ENCODE data around the gene SNX8. TPM values are rescaled to one million over a fixed set of nuclear protein-coding genes. Genes with fewer than 3 reads are reported as not detected.
A peak's percentile ranks its signal among the peaks of the same experiment; 100 is the strongest.

SNX8 gene
- total and polyA plus RNA-seq, 4 donors = 24.6 to 54.6 (median 45.8) TPM

DNA sequence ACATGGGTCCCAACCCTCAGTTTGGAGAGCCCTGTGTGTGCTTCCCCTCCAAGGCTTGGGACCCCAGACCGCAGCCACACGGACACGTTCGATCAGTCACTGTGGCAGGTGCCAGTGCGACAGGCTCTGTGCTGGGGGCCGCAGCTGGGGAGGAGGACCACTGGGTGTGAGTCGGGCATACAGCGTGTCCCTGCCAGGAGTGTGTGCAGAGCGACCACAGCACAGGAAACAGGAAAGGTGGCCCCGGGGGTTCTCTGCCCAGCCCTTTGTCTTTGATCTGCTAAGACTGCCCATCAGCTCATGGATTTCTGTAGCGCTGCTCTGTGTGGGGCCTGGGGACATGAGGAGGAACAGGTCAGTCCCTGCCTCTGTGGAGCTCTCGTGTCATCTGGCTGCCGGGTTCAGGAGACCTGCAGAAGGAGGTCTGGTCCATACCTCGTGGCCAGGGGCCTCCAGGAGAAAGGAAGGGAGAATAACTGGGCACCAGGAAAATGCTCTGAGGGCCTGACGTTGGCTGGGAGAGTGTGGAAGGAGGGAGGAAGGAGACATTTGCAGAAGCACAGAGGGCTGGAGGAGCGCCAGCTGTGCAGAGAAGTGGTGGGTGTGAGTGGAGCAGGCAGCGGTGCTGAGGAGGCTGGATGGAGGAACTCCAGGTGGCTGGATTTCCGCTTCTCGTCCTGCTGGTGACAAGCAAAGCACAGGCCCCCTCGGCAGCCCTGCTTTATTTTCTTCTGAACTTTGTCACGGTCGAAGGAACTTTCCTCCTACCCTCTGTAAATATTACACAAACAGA lies 68.2 kb downstream of the SNX8 start:
- H3K9me3 ChIP-seq (ENCODE audit: control insufficient read depth in 4 of 4, insufficient read depth in 3 of 4, low read length in 3 of 4) = no peaks in the 10 kb centered on the region
- peaks cover 0 to 18% (median 0%) of the 10 kb centered on the region in 5 donors for H3K4me1 ChIP-seq (ENCODE audit: control insufficient read depth in 5 of 5, insufficient read depth in 5 of 5, low read length in 5 of 5)
- TF ChIP-seq, protein P1, sequence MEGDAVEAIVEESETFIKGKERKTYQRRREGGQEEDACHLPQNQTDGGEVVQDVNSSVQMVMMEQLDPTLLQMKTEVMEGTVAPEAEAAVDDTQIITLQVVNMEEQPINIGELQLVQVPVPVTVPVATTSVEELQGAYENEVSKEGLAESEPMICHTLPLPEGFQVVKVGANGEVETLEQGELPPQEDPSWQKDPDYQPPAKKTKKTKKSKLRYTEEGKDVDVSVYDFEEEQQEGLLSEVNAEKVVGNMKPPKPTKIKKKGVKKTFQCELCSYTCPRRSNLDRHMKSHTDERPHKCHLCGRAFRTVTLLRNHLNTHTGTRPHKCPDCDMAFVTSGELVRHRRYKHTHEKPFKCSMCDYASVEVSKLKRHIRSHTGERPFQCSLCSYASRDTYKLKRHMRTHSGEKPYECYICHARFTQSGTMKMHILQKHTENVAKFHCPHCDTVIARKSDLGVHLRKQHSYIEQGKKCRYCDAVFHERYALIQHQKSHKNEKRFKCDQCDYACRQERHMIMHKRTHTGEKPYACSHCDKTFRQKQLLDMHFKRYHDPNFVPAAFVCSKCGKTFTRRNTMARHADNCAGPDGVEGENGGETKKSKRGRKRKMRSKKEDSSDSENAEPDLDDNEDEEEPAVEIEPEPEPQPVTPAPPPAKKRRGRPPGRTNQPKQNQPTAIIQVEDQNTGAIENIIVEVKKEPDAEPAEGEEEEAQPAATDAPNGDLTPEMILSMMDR (IDR thresholded peaks at IDR 0.05; ENCODE audit: control extremely low read depth, extremely low read depth) = no peak
- H3K9ac ChIP-seq (ENCODE audit: insufficient read depth in 1 of 2, low read length in 2 of 2) = no peak overlapping the region
- peak in 2 of 3 donors; percentile 40 to 60 for DNase-seq
- WGBS, 2 donors = 22 to 47% methylated on average over 22 of the region's 22 CpGs
- no peak overlapping the region for H3K27ac ChIP-seq (ENCODE audit: low read depth in 1 of 2, low read length in 1 of 2)
- no peak for ATAC-seq (ENCODE audit: insufficient read depth, low FRiP score)
- H3K27me3 ChIP-seq (ENCODE audit: control insufficient read depth in 3 of 3, insufficient read depth in 3 of 3, low read length in 2 of 3) = no peaks in the 10 kb centered on the region
- H3K4me3 ChIP-seq = no peak overlapping the region
- H3K36me3 ChIP-seq (ENCODE audit: control insufficient read depth in 4 of 4, insufficient read depth in 4 of 4, low read length in 4 of 4) = peaks cover 0 to 5% (median 0%) of the 10 kb centered on the region in 4 donors

- TF ChIP-seq, protein P1 (IDR thresholded peaks at IDR 0.05; ENCODE audit: control extremely low read depth, extremely low read depth) = no peak
- Histone ChIP-seq H3K36me3 (ENCODE audit: control insufficient read depth in 4 of 4, insufficient read depth in 4 of 4, low read length in 4 of 4) (peaks cover 0 to 5% (median under 1%) of the 10 kb centered on the region in 4 donors), H3K9ac (ENCODE audit: insufficient read depth in 1 of 2, low read length in 2 of 2) (no peak overlapping the region), H3K27ac (ENCODE audit: low read depth in 1 of 2, low read length in 1 of 2) (no peak overlapping the region), H3K4me1 (ENCODE audit: control insufficient read depth in 5 of 5, insufficient read depth in 5 of 5, low read length in 5 of 5) (peaks cover 0 to 22% (median 3%) of the 10 kb centered on the region in 5 donors), H3K9me3 (ENCODE audit: control insufficient read depth in 4 of 4, insufficient read depth in 3 of 4, low read length in 3 of 4) (no peaks in the 10 kb centered on the region), H3K27me3 (ENCODE audit: control insufficient read depth in 3 of 3, insufficient read depth in 3 of 3, low read length in 2 of 3) (no peaks in the 10 kb centered on the region), H3K4me3 (no peak overlapping the region)
- WGBS, 2 donors = 72 to 82% methylated on average over 25 of the region's 25 CpGs
- ATAC-seq (ENCODE audit: insufficient read depth, low FRiP score) (no peak), DNase-seq (no peak)
Observed at GRCh38 chr7:2244404-2244995, 69.7 kb downstream of the SNX8 start.

DNA sequence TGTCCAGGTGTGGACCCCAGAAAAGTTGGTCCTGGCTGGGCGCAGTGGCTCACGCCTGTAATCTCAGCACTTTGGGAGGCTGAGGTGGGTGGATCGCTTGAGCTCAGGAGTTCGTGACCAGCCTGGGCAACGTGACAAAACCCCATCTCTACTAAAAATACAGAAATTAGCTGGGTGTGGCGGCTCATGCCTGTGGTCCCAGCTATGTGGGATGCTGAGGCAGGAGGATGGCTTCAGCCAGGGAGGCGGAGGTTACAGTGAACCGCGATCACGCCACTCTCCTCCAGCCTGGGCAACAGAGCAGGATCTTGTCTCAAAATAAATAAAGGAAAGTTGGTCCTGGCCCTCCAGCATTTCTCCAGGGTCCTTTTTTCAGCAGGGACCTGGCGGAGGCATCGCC lies 70.8 kb downstream of the SNX8 start:
- Histone ChIP-seq H3K9me3 (ENCODE audit: control insufficient read depth in 4 of 4, insufficient read depth in 3 of 4, low read length in 3 of 4) (no peaks in the 10 kb centered on the region), H3K4me1 (ENCODE audit: control insufficient read depth in 5 of 5, insufficient read depth in 5 of 5, low read length in 5 of 5) (peaks cover 0 to 22% (median 3%) of the 10 kb centered on the region in 5 donors), H3K9ac (ENCODE audit: insufficient read depth in 1 of 2, low read length in 2 of 2) (no peak overlapping the region), H3K27me3 (ENCODE audit: control insufficient read depth in 3 of 3, insufficient read depth in 3 of 3, low read length in 2 of 3) (no peaks in the 10 kb centered on the region), H3K36me3 (ENCODE audit: control insufficient read depth in 4 of 4, insufficient read depth in 4 of 4, low read length in 4 of 4) (peaks cover under 1 to 10% (median 7%) of the 10 kb centered on the region in 4 donors), H3K27ac (ENCODE audit: low read depth in 1 of 2, low read length in 1 of 2) (no peak overlapping the region), H3K4me3 (no peak overlapping the region)
- TF ChIP-seq, protein P1 (IDR thresholded peaks at IDR 0.05; ENCODE audit: control extremely low read depth, extremely low read depth) = no peak
- DNase-seq (no peak), ATAC-seq (ENCODE audit: insufficient read depth, low FRiP score) (no peak)
- WGBS, 2 donors = 91 to 93% methylated on average over 12 of the region's 12 CpGs

Measured in lung (tissue), 12 donors.